CD4-positive, alpha-beta T cell (primary cell): ENCODE measurements around the gene DMTF1. TPM values are rescaled to one million over a fixed set of nuclear protein-coding genes. Genes with fewer than 3 reads are reported as not detected.
A peak's percentile ranks its signal among the peaks of the same experiment; 100 is the strongest.

Experiments used
- ATAC-seq: fragments of 200-7000 bp; cut with Tn5 transposase; one replicate; pipeline ENCODE4 v1.10.0; 2022; ENCODE audit warnings: mild to moderate bottlenecking; ENCODE audit not compliant: poor library complexity
- CTCF ChIA-PET: fragments of 350-600 bp; sonication (Branson Sonifier 250); formaldehyde crosslinking; loops from one replicate; lab custom pipeline; 2021; ENCODE audit warnings: antibody characterized with exemption, inconsistent platforms; lab: Charles Lee
- POLR2A ChIA-PET: fragments of 350-600 bp; sonication (Branson Sonifier 250); formaldehyde crosslinking; loops from one replicate; lab custom pipeline; 2021; ENCODE audit warnings: antibody characterized with exemption, inconsistent platforms; lab: Charles Lee
- DNase-seq, 14 experiments: peaks; one replicate each; pipeline ENCODE4 v3.0.0-alpha.2; 2013 to 2020; ENCODE audit warnings: mixed read lengths in 2 of 14
- H3K27ac ChIP-seq, 2 donors: one replicate each; pipeline versions ENCODE4 v1.5.1 to v1.7.0; 2013; ENCODE audit warnings: low read length in 2 of 2, low read depth in 1 of 2, mild to moderate bottlenecking in 1 of 2
- H3K27me3 ChIP-seq, 2 experiments: 1 replicate in 1 of 2; 2 replicates in 1 of 2; pipeline versions ENCODE4 v1.6.1 to v1.7.0; 2013; ENCODE audit warnings: low read length in 2 of 2, control low read depth in 1 of 2, mild to moderate bottlenecking in 1 of 2, moderate library complexity in 1 of 2; ENCODE audit not compliant: insufficient read depth in 2 of 2, control insufficient read depth in 1 of 2
- H3K36me3 ChIP-seq: one replicate; pipeline ENCODE4 v1.6.1; 2013; ENCODE audit warnings: low read length, control low read depth; ENCODE audit not compliant: insufficient read depth
- H3K4me1 ChIP-seq: one replicate; pipeline ENCODE4 v1.6.1; 2013; ENCODE audit warnings: low read length, control low read depth; ENCODE audit not compliant: insufficient read depth
- H3K4me3 ChIP-seq: one replicate; pipeline ENCODE4 v1.5.1; 2013; ENCODE audit warnings: mild to moderate bottlenecking, low read length, moderate library complexity
- H3K9me3 ChIP-seq, 2 experiments: 1 replicate in 1 of 2; 2 replicates in 1 of 2; pipeline versions ENCODE4 v1.6.1 to v1.7.0; 2013; ENCODE audit warnings: low read length in 2 of 2, mild to moderate bottlenecking in 2 of 2, control low read depth in 1 of 2, moderate library complexity in 1 of 2; ENCODE audit not compliant: control insufficient read depth in 1 of 2, insufficient read depth in 1 of 2
- H3K27ac Mint-ChIP-seq: one replicate; pipeline ENCODE4 v1.8.0; 2020; ENCODE audit warnings: mixed read lengths
- H3K27me3 Mint-ChIP-seq: one replicate; pipeline ENCODE4 v1.8.0; 2021; ENCODE audit warnings: mixed read lengths
- H3K36me3 Mint-ChIP-seq: one replicate; pipeline ENCODE4 v1.8.0; 2021; ENCODE audit warnings: low read depth, mixed read lengths
- H3K4me1 Mint-ChIP-seq: one replicate; pipeline ENCODE4 v1.8.0; 2021; ENCODE audit warnings: low read depth, mixed read lengths
- H3K4me3 Mint-ChIP-seq: one replicate; pipeline ENCODE4 v1.8.0; 2020; ENCODE audit warnings: mild to moderate bottlenecking, mixed read lengths
- H3K9me3 Mint-ChIP-seq: one replicate; pipeline ENCODE4 v1.8.0; 2020; ENCODE audit warnings: mixed read lengths
- CTCF ChIP-seq: fragments of 200-600 bp; IDR thresholded peaks from one replicate; pipeline ENCODE4 v1.8.0; 2022; ENCODE audit warnings: antibody characterized with exemption, mild to moderate bottlenecking
- intact Hi-C, 2 experiments: fragments of 100-400 bp; cut with DNase I in 1 of 2; cut with micrococcal nuclease in 1 of 2; formaldehyde crosslinking; loops; one replicate each; pipeline versions ENCODE4 v1.15.1 to v1.9.0; 2023 to 2025; cut with DNase I, micrococcal nuclease
- total RNA-seq, 174 experiments: library from RNA in 2 of 174; stranded (reverse) in 2 of 174; gene quantifications; one replicate each; pipeline ENCODE4 v1.2.3 and lab custom pipeline; 2021 to 2026

The DMTF1 gene
- total RNA-seq, 2 experiments from 2014 or later, result 114 to 115 TPM

GRCh38 chr7:87178320-87178719 is 26.1 kb downstream of the DMTF1 start:
- Histone ChIP-seq H3K9me3 (no peaks in the 10 kb centered on the region), H3K36me3 (peaks cover 70% of the 10 kb centered on the region), H3K27ac (no peak overlapping the region), H3K4me3 (no peak overlapping the region), H3K4me1 (no peaks in the 10 kb centered on the region), H3K27me3 (no peaks in the 10 kb centered on the region)
- no peak for TF ChIP-seq CTCF
- intact Hi-C loops, result no loop called here
- Mint-ChIP-seq H3K9me3 (no peaks in the 10 kb centered on the region), H3K4me3 (no peak overlapping the region), H3K36me3 (peaks cover 80% of the 10 kb centered on the region), H3K27me3 (no peaks in the 10 kb centered on the region), H3K27ac (peak overlapping the region; percentile 14), H3K4me1 (peaks cover 39% of the 10 kb centered on the region)
- ChIA-PET POLR2A (interaction anchor here (1.0 kb wide), 1 partner anchor 41 kb away, joined by 8 read pairs; the partner anchor contains the start of gene TMEM243), CTCF (no interaction called here)
- DNase-seq (no peak), ATAC-seq (no peak)

GRCh38 chr7:87179180-87179579 is 26.9 kb downstream of the DMTF1 start:
- H3K27me3 ChIP-seq, result no peaks in the 10 kb centered on the region
- intact Hi-C loops, result no loop called here
- H3K36me3 Mint-ChIP-seq, result peaks cover 80% of the 10 kb centered on the region
- H3K9me3 ChIP-seq, result no peaks in the 10 kb centered on the region
- H3K27ac ChIP-seq, result no peak overlapping the region
- H3K4me1 ChIP-seq, result no peaks in the 10 kb centered on the region
- no peaks in the 10 kb centered on the region for H3K27me3 Mint-ChIP-seq
- POLR2A ChIA-PET, result no interaction called here
- H3K4me3 ChIP-seq, result no peak overlapping the region
- DNase-seq (no peak), ATAC-seq (no peak)
- CTCF ChIA-PET, result no interaction called here
- H3K4me3 Mint-ChIP-seq, result no peak overlapping the region
- no peaks in the 10 kb centered on the region for H3K9me3 Mint-ChIP-seq
- TF ChIP-seq CTCF, result no peak
- peaks cover 37% of the 10 kb centered on the region for H3K4me1 Mint-ChIP-seq
- H3K36me3 ChIP-seq, result peaks cover 70% of the 10 kb centered on the region
- no peak overlapping the region for H3K27ac Mint-ChIP-seq

- TF ChIP-seq CTCF, result no peak
- H3K4me1 Mint-ChIP-seq, result peaks cover 58% of the 10 kb centered on the region
- H3K9me3 ChIP-seq, result no peaks in the 10 kb centered on the region
- H3K4me3 Mint-ChIP-seq, result no peak overlapping the region
- no peaks in the 10 kb centered on the region for H3K4me1 ChIP-seq
- intact Hi-C loops, result no loop called here
- H3K27me3 ChIP-seq, result no peaks in the 10 kb centered on the region
- no peaks in the 10 kb centered on the region for H3K9me3 Mint-ChIP-seq
- H3K27me3 Mint-ChIP-seq, result no peaks in the 10 kb centered on the region
- no peak overlapping the region for H3K27ac Mint-ChIP-seq
- CTCF ChIA-PET, result interaction anchor here (0.6 to 1.2 kb wide), 2 partner anchors 30 to 270 kb away, joined by 4 read pairs; no protein-coding TSS in a partner anchor
- peaks cover 89% of the 10 kb centered on the region for H3K36me3 ChIP-seq
- ATAC-seq (no peak), DNase-seq (no peak)
- H3K27ac ChIP-seq, result no peak overlapping the region
- no peak overlapping the region for H3K4me3 ChIP-seq
- H3K36me3 Mint-ChIP-seq, result peaks cover 97% of the 10 kb centered on the region
- POLR2A ChIA-PET, result interaction anchor here (1.0 to 6.5 kb wide), 4 partner anchors 18 to 35 kb away, joined by 3 to 56 read pairs (median 4); partner anchors contain the start of genes DMTF1 and TMEM243
Observed at GRCh38 chr7:87187120-87187519, 34.9 kb downstream of the DMTF1 start.
